Activated T-cell treated with anti-CD3 and anti-CD28 coated beads for 1 hour (primary cell): ENCODE results near the gene ARL15.

Source experiments
- DNase-seq: peaks from one replicate; pipeline ENCODE4 v3.0.0-alpha.2; 2020; ENCODE audit warnings: low read depth

The ARL15 gene

GRCh38 chr5:54313311-54314270 is 3.2 kb upstream of the ARL15 start:
- DNase-seq: no peak

- DNase-seq: no peak
These were observed 2.1 kb upstream of the ARL15 start for GRCh38 chr5:54312499-54312898.

DNA sequence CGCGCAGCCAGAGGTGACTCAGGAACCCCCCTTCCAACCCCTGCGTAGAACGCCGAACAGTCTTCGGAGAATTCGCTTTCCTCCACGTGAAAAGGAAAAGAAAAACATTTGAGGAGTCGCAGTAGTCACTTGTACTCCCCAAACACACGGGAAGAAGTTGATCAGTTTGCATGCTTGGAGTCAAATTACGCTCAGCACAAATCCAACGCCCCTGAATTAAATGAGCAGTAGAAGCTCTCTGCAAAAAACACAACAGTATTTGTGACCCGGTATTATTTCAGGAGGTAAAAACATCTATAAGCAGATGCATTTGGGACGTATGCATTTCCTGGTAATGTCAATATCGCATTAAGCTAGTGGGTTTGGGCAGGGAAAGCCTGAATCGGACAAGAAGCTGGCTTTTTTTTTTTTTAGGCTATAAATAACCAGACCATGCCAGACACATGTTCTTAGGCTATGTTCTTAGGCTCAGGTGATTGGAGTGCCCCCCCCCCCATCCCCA is 854 bp upstream of the ARL15 start:
- no peak for DNase-seq

DNA sequence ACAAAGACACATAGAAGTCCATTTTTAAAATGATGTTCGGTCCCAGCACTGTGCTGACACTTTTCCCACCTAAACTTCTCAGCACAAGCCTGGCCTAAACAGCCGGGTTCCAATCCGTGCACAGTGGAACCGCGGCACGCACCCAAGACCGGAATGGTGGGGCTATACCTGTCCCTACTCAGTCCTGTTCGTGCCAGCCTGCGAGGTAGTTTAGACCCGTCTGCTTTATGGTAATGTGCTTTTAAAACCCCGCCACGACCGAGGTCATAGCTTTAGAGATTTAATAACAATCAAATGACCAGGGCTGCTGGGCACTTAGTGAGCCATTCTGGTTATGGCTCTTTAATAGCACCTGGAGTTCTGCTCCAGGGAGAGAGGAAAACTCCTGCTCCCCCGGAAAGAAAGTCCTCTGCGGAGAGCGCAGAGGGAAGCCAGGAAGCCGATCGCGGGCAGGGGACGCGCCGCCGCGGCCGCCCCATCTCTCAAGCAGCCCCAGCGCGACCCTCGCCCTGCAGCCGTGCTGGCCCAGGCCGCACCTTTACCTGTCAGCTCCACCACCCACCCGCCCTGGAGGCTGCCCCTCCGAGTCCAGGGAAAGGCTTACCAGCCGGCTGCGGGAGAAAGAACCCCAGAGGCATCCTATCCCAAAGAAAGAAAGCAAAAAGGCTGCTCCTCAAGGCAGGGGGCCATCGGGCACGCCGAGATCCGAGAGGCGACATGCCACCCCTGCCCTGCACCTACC is 511 bp downstream of the ARL15 start:
- peak; percentile 25 for DNase-seq

- no peak for DNase-seq
These were observed 1.1 kb downstream of the ARL15 start for GRCh38 chr5:54309276-54309675.

- DNase-seq: no peak
These were observed 2.8 kb downstream of the ARL15 start for GRCh38 chr5:54307583-54307982.

- no peak for DNase-seq
These were observed 3.5 kb downstream of the ARL15 start for GRCh38 chr5:54306893-54307292.

- DNase-seq: no peak
These were observed 4.6 kb downstream of the ARL15 start for GRCh38 chr5:54305737-54306136.

GRCh38 chr5:54304040-54304439 is 6.3 kb downstream of the ARL15 start:
- DNase-seq: no peak

GRCh38 chr5:54302267-54302687 is 8.1 kb downstream of the ARL15 start:
- no peak for DNase-seq

GRCh38 chr5:54301849-54302248 is 8.5 kb downstream of the ARL15 start:
- DNase-seq: no peak

DNA sequence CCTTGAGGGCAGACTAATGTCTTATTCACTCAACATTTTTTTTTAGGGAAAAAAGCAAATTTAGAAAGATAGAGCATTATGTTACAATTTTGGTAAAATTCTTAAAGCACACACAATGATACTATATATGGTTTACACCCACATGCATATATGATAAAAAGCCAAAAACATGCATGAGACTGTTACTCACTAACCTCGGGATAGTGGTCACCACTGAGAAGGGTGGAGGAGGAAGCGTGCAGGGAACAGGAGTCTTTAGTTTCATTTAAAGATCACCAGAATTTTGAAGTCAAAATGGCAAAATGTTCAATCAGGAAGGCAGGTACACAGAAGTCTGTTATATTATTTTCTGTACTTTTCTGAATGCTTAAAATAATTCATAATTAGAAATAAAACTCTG is 9.2 kb downstream of the ARL15 start:
- no peak for DNase-seq

DNA sequence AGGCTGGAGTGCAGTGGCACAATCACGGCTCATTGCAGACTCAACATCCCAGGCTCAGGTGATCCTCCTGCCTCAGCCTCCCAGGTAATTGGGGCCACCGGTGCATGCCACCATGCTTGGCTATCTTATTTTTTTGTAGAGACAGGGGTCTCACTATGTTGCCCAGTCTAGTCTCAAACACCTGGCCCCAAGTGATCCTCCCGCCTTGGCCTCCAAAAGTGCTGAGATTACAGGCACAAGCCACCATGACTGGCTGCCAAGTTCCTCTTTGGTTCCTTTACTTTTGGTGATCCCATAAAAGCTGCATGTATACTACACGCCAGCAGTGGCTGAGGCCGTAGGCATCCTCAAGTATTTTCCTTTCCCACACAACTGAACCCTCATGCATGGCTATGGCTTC is 11.4 kb downstream of the ARL15 start:
- DNase-seq: no peak

DNA sequence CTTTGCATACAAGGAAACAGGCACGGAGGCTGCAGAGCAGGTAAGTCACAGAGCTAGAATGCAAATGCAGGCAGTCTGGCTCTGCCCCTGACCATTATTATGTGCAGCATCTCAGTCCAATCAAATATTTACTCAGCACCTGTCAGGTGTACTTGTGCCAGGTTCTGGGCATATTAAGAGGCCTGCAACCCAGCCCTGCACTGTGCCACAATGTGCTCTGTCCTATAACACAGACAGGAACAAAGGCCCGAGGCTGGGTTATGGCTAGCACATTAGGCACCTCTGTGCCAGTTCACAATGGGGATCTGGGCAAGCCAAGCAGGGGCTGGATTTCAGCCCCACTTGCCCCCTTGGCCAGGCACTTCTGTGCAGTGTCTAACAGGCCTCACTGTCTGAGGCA is 14.0 kb downstream of the ARL15 start:
- no peak for DNase-seq

DNA sequence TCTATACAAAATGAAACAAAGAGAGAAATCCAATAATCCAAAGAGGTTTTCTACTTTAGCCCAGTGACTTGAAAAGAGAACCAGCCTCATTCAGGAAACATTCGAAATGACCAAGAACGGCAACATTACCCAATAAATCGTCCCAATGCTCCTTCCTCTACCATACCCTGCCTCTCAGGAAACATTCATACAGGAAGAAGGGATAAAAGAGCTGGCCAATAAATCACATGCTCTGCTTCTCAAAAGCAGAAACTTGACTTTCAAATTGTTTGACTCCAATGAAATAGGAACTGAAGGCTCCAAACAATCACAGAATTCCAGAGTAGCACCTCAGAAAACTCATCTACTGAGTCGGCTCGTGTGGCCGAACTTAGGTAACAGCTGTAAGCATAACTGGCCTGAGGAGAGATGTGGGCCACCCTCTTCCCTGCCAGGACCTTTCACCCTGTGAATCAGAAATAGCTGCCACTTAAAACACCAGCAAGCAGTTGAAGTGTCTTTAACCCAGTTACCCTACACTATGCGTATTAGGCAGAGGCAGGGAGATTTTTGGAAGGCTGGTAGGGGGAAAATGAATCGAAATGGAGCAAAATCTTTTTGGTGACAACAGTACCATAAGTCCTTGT is 14.6 kb downstream of the ARL15 start:
- no peak for DNase-seq

GRCh38 chr5:54294097-54294667 is 16.2 kb downstream of the ARL15 start:
- DNase-seq: no peak

- no peak for DNase-seq
These were observed 17.5 kb downstream of the ARL15 start for GRCh38 chr5:54292866-54293265.

- DNase-seq: no peak
These were observed 18.9 kb downstream of the ARL15 start for GRCh38 chr5:54291498-54291897.

DNA sequence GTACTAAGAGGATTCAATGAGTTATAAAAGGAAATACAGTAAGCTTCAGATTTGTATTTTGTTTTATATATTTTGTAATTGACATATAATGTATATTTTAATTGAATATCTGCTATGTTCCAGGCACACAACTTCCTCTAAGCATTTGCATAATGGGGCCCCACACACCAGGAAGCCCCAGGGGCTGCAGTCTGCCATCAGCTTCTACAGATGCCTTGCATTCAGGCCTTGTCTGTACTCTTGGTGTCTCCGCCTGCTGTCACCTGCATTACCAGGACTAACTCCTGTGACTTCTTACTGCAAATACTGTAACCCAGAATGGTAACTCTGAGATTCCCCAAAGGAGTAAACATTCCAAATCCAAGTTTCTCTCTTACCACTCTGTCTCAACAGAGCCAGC is 20.6 kb downstream of the ARL15 start:
- no peak for DNase-seq

- DNase-seq: no peak
These were observed 21.7 kb downstream of the ARL15 start for GRCh38 chr5:54288568-54289217.

DNA sequence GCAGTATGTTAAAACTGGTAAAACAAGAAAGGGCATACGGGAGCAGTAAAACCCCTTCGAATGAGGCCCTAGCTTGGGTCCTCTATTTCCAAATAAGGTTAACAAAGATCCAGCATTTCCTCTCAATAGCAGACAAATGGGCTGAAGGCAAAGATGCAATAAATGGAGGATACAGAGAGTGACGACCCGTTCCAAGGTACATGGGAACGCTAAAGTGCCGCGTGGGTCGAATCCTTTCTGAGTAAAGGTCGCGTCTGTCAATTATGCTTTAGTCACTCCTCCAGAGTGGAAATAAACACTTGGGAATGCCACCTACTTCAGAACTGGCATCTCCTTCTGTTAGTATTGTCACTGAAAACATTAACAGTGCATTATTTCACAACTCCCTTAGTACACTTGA is 24.7 kb downstream of the ARL15 start:
- no peak for DNase-seq

- DNase-seq: no peak
These were observed 25.8 kb downstream of the ARL15 start for GRCh38 chr5:54284586-54284985.
